Measurements from ENCODE around the gene ABCG2.
"Not testable (repeated sequence)": the region's sequence is repeated elsewhere in the genome, so short reads cannot be mapped to it uniquely, and the experiment has no call there.

ABCG2 gene

DNA sequence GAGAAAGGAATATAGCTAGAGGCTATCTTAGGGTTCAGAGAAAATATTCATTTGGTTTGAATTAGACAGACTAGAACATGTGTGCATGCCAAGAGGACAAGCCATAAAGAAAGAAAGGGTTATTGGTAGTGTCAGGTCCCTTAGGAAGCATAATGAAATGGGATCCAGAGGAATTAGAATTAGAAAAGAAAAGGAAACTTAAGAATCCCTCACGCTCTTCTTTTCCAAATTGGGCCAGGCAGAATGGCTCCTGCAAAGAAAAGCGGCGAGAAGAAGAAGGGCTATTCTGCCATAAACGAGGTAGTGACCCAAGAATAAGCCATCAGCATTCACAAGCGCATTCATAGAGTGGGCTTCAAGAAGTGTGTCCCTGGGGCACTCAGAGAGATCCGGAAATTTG lies 4.9 kb upstream of the ABCG2 start:
- DNase-seq = no peak

DNA sequence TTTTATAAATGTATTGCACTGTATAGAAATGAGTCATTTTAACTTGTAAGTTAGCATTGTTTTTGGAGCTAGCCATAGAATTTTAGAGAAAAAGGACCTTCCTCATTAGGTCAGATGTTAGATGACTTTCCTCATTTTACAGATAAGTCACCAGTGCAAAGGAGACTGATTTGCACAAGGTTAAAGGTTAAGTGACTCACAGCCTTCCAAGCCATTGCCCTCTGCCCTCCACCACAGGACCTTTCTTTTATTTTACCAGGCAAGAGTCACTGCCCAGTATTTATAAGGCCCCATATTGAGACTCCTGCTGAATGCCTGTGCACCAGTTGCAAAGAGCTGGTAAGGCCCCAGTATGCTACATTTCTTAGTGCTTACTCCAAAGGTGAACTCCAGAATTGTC lies 4.2 kb upstream of the ABCG2 start:
- no peak for DNase-seq

DNA sequence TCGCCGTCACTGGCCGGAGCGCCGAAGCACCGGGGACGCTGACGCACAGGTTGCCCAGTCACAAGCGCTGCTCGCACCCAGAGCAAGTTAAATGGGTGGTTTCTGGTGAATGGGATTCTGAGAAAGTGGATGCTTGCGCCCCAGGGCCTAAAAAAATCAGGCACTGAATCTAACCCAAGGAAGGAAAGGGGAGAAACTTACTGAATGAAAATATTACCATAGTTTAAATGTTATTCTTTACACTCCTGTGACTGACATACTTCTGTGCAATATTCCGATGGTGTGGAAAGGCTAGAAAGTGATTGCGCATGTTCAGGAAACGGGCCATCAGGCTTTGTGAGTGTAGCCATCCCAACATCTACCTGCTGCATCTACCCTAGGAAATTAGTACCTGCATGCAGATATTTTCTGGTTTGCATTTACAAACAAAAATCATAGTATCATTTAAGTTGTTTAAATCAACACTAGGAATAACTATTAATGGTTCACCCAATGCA lies 838 bp upstream of the ABCG2 start:
- no peak for DNase-seq

DNA sequence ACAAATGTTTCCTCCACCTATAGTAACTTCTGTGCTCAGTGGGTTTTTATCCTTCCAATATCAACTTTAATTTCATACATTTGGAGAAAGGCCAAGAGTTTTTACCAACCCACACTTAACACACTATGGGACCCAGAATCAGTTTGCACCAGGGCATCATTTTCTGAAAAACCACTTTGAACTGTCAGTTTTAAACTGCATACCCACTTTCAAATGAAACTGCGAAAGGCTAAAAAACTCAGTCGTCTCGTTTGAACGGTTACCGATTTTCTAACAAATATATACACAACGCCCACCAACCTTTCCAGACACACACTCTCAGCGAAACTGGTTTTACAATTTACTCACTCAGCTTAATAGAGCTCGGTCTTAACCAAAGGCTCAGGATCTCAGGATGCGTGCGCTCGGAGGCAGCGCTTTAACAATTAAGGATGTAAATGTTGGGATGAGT lies 376 bp downstream of the ABCG2 start:
- no peak for DNase-seq

DNA sequence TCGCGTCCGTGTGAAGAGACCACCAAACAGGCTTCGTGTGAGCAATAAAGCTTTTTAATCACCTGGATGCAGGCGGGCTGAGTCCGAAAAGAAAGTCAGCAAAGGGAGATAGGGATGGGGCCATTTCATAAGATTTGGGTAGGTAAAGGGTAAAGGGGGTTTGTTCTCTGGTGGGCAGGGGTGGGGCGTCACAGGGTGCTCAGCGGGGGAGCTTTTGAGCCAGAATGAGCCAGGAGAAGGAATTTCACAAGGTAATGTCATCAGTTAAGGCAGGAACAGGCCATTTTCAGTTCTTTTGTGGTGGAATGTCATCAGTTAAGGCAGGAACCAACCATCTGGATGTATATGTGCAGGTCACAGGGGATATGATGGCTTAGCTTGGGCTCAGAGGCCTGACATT lies 6.1 kb downstream of the ABCG2 start:
- DNase-seq = not testable (repeated sequence)

DNA sequence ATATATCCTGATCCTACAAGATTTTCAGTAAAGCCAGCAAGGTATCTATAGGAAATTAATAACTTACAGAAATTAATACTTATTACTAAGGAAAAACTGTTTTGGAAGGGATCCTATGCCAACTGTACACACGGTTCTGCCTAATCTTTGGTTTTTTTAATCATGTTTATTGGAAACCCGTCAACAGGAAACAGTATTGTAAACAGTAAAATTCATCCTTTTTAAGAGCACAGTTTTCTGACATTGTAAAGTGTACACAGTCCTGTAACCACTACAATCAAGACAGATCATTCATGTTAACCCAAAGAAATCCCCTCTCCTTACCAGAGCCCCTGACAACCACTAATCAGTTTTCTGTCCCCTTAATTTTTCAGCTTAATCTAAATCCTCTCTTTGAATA lies 9.9 kb downstream of the ABCG2 start:
- DNase-seq = no peak

DNA sequence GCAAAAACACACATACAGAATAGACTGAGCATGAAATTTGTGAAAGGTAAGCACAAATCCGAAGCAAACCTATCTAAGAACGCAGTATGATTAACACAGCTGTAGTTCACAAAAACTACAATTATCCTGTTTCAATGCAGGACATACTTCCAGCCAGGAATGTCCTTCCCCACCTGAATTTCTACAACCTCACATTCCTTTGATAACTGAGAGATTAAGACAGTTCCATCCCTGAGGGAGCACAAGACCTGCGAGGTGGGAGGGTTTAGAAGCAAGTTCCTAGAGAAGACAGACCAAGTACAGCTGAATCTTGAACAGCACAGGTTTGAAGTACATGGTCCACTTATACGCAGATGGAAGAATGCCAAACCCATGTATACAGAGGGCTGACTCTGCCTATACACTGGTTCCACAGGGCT lies 10.6 kb downstream of the ABCG2 start:
- DNase-seq = no peak

DNA sequence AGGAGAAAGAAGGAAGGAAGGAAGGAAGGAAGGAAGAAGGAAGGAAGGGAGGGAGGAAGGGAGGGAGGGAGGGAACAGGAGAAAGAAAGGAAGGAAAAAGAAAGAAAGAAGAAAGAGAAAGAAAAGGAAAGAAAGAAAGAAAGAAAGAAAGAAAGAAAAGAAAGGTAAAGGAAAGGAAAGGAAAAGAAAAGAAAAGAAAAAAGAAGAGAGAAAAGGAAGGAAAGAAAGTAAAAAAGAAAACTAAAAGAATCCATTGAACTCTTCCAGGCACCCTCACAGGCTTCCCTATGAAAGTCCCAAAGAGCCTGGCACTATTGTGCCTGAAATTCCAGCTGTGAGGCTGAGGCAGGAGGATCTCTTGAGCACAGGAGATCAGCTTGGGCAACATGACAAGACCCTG lies 11.5 kb downstream of the ABCG2 start:
- DNase-seq = no peak

DNA sequence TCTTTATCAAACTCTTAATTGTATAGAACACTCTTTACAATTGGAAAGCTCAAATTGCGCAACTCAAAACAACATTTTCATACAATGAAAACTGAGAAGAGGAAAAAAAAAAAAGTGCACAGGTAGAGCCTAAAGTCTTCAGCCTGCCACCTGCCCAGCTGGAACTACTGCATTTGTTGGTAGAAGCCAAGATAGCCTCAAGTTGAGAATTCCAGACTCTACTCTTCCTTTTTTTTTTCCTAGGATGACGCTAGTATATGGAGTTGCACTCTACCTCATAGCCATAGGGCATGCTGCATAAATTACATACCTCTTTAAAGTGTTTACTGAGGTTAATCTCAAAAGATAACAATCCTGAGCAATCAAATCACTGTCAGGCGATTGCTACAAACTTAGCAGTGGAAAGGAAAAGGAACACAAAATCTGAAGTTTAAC lies 13.6 kb downstream of the ABCG2 start:
- no peak for DNase-seq

DNA sequence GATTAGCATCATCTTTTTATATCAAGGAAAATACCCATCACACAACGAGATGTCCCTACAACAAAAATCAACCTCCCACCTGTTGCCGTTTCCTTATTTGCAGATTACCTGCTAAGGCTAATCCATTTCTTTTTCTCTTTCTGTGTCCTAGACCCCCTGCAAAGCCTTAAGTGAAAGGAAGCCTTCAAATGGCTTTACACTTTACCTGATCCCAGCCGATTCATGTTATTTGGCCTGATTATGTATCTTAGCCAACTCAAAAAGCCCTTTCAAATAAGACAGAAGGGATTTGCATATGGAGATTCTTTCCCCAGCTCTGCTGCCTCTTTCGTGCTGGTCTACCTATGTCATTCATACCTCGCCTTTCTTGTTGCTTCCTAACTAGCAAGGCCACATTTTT lies 14.4 kb downstream of the ABCG2 start:
- DNase-seq = no peak

DNA sequence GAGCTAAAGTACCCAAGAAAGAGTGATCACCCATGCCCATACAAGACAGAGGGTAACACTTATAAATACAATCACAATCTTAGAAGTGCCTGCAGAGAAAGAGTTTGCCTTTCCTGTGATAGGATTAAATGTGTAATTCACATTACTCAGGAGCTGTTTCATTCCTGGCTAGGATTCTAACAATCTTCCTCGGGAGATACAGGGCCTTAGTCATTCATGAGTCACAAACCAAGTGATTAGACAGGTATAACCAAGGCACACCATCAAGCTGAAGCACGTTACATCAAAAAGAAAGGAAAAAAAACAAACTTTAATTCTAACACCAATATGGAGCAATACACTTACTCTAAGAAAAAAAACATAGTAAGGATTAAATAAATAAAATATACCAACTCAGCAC lies 14.9 kb downstream of the ABCG2 start:
- no peak for DNase-seq

DNA sequence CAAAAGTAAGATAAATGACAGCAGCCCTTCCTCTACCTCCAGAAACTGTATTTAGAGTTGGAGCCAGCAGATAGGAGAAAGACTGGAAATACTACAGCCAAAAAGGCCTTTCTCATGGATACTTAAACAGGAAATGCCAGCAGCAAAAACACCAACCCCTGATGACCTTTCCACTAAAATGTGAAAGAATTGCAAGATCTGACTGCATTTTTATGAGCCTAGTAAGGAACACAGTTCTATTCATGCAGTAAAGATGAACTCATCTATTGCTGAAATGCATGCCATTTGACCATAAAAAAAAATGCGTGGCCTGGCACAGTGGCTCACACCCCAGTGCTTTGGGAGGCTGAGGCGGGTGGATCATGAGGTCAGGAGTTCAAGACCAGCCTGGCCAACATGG lies 19.9 kb downstream of the ABCG2 start:
- no peak for DNase-seq

DNA sequence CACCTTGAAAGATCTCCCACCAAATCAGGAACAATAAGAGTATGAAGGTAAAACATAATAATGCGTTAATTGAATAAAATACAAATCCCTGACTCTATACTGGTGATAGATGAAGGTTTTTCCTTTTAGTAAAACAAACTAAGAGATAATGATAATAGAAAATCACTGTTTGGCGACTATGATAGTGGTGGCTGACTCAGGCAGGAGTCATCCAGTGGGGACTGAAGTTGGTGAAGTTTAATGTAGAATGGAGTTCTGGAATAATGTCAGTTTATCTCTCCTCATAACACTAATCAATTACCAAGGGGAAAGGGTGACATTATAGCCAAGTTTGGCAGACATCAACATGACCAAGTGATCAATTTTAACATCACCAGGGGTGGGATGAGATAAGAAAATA lies 21.3 kb downstream of the ABCG2 start:
- no peak for DNase-seq

DNA sequence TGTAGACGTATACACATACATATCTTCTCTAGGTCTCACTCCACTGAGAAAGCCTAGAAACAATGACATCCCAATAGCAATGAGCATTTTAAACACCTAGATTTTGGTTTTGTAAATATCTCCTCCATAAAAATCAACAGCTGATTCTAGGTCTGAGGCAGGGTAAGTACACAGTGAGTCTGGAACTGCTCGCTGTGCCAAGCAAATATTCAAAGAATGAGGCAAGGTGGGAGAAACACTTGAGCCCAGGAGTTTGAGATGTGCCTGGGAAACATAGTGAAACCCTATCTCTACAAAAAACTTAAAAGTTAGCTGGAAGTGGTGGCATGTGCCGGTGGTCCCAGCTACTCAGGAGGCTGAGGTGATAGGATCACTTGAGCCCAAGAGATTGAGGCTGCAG lies 22.2 kb downstream of the ABCG2 start:
- no peak for DNase-seq

DNA sequence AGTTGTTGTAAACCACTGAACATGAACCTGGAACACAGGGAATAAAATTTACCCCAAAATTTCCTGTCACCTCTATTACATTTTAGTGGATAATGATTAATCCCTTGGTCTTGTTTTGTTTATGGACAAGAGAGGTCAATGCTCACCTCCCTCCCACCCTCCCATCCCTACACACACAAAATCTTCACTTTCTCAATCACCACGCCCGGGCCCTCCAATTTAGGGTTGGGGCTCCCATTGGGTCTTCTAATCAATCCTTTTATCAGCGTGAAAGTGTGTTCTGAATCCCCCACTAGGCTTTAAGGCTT lies 23.1 kb downstream of the ABCG2 start:
- no peak for DNase-seq

DNA sequence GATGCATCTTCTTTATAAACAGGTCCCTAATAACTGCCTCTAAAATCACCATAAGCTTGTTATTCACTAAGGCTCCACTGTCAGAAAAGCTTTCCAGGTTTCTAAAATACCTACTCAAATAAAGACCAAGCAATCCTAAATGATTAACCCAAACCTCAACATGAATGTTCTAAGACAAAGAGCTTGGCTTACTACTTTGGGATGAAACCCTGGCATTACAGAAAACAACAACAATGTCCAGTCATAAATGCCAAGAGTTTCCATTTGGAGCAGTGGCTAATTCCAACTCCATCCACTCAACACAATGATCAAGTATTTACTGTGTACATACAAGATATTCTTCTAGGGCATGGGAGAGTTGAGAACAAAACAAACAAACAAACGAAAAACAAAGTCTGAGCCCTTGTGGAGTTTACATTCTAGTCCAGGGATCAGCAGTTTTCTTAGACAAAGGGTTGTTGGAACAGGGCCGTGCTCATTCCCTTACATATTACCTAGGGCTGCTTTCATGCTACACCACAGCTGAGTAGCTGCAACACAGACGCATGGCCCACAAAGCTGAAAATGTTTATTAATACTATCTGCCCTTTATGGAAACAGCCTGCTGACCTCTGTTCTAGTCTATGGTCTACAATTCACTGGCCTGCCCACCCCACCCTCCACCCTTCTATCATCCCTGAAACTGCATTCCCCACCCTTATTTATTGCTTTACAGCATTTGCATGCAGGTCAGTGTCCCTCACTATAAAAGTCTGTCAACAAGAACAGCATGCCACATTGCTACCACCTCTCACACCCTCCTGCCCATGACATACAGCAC lies 23.7 kb downstream of the ABCG2 start:
- DNase-seq = no peak

DNA sequence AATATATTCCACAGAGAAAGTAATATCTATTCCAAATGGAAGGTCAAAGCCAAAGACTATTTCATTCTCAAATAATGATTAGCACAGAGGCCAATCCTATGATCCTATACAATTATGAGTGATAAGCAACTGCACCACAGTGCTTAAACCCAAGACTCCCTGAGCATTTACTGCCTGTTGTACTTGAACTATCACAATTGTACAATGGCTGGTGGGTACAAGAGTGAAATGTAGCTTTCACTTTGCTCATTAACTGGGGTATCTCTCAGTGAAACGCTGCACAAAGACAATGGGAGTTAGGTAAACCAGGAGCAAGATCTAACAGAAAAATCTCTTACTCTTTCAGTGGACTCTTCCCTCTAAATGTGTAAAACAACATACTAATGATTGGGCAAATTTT lies 24.3 kb downstream of the ABCG2 start:
- DNase-seq = no peak

DNA sequence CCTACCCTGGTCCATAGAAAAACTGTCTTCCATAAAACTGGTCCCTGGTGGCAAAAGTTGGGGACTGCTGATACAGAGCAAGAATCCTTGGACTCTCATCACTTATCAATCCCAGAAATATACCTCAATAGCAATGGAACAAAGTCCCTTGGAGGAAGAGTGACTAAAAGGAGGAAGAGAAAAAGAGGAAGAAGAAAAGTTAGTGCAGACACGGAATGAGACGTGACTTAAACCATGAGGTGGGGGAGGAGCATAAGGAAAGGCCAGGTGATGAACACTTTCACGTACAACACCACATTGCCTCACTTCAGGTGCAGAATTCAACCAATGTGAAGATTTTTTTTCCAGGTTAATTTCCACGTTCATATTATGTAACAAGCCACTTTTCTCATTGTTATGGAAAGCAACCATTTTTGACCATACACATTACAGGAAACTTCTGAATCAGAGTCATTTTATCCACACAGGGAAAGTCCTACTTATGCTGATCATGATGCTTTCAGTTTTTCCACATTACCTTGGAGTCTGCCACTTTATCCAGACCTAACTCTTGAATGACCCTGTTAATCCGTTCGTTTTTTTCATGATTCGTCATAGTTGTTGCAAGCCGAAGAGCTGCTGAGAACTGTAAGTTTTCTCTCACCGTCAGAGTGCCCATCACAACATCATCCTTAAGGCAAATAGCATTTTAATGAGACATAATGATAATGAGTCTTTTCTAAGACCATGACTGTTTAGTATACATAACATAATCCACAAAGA lies 27.7 kb downstream of the ABCG2 start:
- no peak for DNase-seq

DNA sequence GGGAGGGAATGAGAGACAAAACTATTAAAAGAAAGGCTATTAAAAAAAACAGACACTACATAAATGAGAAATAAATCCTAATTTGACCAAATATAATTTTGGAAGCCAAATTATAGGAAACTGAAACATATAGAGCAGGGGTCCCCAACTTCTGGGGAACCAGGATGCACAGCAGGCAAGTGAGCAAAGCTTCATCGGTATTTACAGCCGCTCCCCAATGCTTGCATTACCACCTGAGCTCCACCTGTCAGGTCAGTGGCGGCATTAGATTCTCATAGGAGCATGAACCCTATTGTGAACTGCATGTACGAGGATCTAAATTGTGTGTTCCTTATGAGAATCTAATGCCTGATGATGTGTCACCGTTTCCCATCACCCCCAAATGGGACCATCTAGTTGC lies 28.4 kb downstream of the ABCG2 start:
- DNase-seq = no peak

DNA sequence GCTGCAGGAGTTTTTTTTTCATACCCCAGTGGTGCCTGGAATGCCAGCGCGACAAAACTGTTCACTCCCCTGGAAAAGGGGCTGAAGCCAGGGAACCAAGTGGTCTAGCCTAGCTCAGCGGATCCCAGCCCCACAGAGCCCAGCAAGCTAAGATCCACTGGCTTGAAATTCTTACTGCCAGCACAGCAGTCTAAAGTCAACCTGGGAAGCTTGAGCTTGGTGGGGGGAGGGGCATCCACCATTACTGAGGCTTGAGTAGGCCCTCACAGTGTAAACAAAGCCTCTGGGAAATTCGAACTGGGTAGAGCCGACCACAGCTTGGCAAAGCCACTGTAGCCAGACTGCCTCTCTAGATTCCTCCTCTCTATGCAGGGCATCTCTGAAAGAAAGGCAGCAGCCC lies 36.2 kb downstream of the ABCG2 start:
- not testable (repeated sequence) for DNase-seq

DNA sequence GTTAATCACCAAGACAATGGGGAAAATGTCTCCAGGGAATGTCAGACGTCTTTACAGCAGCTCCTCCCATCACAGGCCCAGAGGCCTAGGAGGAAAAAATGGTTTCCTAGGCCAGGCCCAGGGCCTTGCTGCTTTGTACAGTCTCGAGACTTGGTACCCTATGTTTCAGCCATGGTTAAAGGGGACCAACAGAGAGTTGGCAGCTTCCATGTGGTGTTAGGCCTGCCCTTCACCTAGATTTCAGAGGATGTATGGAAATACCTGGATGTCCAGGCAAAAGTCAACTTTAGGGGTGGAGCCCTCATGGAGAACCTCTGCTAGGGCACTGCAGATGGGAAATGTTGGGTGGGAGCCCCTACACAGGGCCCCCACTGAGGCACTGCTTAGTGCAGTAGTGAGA lies 38.5 kb downstream of the ABCG2 start:
- no peak for DNase-seq

DNA sequence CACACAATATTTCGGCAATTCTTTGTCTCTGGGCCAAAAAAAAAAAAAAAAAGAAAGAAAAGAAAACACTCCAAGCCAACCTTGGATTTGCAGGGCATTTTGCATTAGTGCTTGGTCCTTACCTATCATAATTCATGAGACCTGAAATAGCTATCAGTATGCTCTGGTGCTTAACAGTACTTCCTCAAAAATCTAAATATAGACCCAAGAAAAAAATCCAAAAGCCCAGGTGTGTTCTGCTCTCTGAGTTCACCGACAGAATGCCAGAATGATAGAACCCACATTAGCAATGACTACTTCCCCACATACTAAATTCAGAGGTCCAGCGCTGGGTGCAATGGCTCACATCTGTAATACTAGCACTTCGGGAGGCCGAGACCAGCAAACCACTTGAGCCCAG lies 42.9 kb downstream of the ABCG2 start:
- no peak for DNase-seq

DNA sequence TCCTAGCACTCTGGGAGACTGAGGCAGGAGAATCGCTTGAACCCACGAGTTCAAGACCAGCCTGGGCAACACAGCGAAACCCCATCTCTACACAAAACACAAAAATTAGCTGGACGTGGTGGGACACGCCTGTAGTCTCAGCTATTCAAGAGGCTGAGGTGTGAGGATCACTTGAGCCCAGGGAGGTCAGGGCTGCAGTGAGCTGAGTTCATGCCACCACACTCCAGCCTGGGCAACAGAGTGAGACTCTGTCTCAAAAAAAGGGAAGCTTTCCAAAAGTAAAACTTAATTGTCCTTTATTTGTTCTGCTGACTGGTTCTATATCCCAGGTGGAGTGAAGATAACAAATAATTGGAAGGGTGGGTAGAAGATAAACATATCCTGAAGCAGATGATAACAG lies 45.6 kb downstream of the ABCG2 start:
- no peak for DNase-seq

DNA sequence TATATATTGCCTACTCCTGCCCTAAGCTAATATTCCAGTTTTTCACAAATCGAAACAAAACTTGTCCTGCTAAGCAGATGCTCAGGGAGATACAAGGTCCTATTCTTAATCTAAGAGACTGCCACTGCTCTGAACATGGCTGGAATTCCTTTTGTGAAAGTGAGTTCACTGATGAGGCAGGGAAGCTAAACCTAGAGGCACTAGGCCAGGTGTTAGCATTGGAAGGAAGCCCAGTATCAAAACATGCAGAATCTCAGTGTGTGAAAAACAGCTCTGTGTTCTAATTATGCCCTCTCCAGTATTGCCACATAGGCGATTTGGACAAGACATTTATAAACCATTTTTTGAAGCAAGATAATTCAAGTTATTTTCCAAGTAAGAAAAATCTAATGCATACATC lies 47.6 kb downstream of the ABCG2 start:
- no peak for DNase-seq
